ENCODE results near the gene FOXN3.
A peak's percentile ranks its signal among the peaks of the same experiment; 100 is the strongest.

The FOXN3 gene

DNA sequence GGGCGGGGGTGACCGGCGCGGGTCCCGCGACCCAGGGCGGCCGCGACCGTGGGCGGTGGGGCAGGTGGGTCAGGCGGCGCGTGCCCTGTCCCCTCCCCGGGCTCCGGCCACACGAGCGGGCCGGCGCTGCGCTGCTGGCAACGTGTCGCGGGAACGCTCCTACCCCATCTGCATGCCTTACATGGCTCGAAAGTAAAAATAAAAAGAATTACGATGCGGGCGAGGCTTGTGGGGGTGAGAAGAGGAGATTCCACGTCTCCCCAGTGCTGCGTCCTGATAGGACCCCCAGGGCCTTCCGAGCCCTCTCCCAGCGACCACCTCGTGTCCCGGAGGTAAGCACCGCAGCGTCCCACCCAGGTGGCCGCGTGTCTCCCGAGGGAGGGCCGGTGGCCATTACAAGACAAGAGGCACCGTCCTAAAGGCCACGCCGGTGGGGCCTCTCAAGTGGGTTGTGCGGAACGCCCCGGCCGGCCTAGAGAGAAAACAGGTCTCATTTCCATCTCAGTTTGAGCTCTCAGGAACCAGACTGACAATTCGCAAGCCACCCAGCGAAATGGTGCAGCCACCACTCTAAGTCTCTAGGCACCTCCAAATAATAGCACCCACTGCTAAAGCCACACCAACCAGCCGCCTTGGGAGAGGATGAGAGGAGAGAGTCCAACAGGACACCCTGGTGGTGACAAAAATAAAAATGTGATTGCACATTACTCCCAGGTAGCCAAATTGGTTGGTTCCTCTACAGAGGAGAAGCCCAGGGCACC is 612 bp upstream of the FOXN3 start:
- Histone ChIP-seq H3K4me1 (ENCODE audit: insufficient read depth, insufficient read length) (no peaks in the 10 kb centered on the region), H3K9ac (ENCODE audit: insufficient read length, low read depth) (peak overlapping the region; percentile 96), H3K4me3 (ENCODE audit: insufficient read length, low read depth) (peak overlapping the region; percentile 76), H3K27me3 (ENCODE audit: insufficient read depth, insufficient read length) (no peaks in the 10 kb centered on the region), H3K36me3 (ENCODE audit: insufficient read depth, insufficient read length, low read length) (peaks cover 12% of the 10 kb centered on the region), H3K9me3 (ENCODE audit: insufficient read depth, low read length) (no peaks in the 10 kb centered on the region)
- no peak for DNase-seq (ENCODE audit: low read depth, low spot score)
- TF ChIP-seq ZNF274 (IDR thresholded peaks at IDR 0.05; ENCODE audit: low read depth, low read length) (no peak), YY1 (IDR thresholded peaks at IDR 0.05; ENCODE audit: insufficient read depth, insufficient read length) (no peak), SUZ12 (IDR thresholded peaks at IDR 0.05; ENCODE audit: extremely low read depth, insufficient read depth, insufficient read length) (no peak)

DNA sequence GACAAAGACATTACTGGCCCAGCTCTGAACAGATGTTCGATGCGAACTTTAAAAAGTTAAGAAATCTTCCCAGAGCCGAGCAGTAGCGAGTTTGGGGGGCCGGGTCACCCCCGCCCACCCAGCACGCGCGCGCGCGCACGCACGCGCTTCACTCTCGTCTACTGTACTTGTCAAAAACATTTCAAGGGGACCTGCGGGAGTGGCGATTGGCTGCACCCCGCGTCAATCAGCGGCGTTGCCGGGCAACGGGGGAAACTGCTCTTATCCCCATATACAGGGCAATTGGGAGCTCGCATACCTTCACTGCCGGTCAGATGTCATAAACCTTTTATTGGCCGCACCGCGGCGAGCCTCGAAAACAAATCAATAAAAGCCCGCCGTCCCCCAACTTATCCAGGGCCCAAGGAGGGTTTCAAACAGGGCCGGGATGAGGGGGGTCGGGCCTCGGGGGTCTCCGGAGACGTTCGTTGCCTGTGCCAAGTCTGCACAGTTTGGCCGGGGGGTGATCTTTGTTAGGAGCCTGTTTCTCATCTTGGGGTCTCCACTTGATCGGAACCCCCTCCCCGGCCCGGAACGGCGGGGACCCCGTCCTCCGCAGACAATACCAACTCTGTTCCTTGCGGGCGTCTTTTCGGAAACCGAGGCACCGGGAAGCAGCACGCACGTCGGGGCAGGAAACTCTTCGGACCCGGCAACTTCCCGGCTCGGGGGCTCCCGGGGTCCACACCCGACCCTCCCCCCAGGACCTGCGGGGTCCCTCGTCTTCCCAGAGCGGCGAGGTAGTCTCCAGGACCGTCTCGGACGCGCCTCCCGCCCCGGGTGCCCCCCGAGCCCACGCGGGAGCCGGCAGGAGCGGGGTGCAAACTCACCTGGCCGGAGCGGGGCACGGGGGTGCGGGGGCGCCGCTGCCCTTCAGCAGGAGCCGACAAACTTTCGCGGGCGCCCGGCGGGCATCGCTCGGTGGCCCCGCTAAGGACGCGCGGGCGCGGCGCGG is 734 bp downstream of the FOXN3 start:
- Histone ChIP-seq H3K27me3 (ENCODE audit: insufficient read depth, insufficient read length) (no peaks in the 10 kb centered on the region), H3K4me1 (ENCODE audit: insufficient read depth, insufficient read length) (no peaks in the 10 kb centered on the region), H3K36me3 (ENCODE audit: insufficient read depth, insufficient read length, low read length) (peaks cover 25% of the 10 kb centered on the region), H3K4me3 (ENCODE audit: insufficient read length, low read depth) (peak overlapping the region; percentile 76), H3K9ac (ENCODE audit: insufficient read length, low read depth) (peak overlapping the region; percentile 83), H3K9me3 (ENCODE audit: insufficient read depth, low read length) (no peaks in the 10 kb centered on the region)
- peak; percentile 84 for DNase-seq (ENCODE audit: low read depth, low spot score)
- TF ChIP-seq YY1 (IDR thresholded peaks at IDR 0.05; ENCODE audit: insufficient read depth, insufficient read length) (no peak), ZNF274 (IDR thresholded peaks at IDR 0.05; ENCODE audit: low read depth, low read length) (no peak), SUZ12 (IDR thresholded peaks at IDR 0.05; ENCODE audit: extremely low read depth, insufficient read depth, insufficient read length) (no peak)

DNA sequence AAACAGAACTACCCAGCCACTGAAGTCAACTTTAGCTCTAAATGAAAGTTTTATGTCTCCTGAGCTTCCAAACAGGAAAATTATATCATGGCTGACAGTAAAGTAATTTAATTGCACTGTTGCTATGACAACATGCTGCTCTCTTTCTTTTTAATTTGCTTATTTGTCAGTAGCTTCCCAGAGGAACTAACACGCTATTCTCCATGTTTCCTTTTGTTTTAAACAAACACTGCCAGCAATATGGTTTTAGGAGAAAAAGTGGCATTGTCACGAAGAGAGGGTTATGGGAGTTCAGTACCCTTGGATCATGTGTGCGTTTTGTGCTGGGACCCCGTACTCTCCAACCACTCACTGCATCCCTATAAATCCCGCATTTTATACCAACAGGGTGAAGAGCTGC is 1.9 kb downstream of the FOXN3 start:
- no peak for TF ChIP-seq ZNF274 (IDR thresholded peaks at IDR 0.05; ENCODE audit: low read depth, low read length)
- no peak for TF ChIP-seq YY1 (IDR thresholded peaks at IDR 0.05; ENCODE audit: insufficient read depth, insufficient read length)
- TF ChIP-seq SUZ12 (IDR thresholded peaks at IDR 0.05; ENCODE audit: extremely low read depth, insufficient read depth, insufficient read length), result no peak
- Histone ChIP-seq H3K36me3 (ENCODE audit: insufficient read depth, insufficient read length, low read length) (peaks cover 34% of the 10 kb centered on the region), H3K27me3 (ENCODE audit: insufficient read depth, insufficient read length) (no peaks in the 10 kb centered on the region), H3K4me1 (ENCODE audit: insufficient read depth, insufficient read length) (no peaks in the 10 kb centered on the region), H3K9me3 (ENCODE audit: insufficient read depth, low read length) (no peaks in the 10 kb centered on the region), H3K9ac (ENCODE audit: insufficient read length, low read depth) (no peak overlapping the region), H3K4me3 (ENCODE audit: insufficient read length, low read depth) (peak overlapping the region; percentile 76)
- no peak for DNase-seq (ENCODE audit: low read depth, low spot score)

DNA sequence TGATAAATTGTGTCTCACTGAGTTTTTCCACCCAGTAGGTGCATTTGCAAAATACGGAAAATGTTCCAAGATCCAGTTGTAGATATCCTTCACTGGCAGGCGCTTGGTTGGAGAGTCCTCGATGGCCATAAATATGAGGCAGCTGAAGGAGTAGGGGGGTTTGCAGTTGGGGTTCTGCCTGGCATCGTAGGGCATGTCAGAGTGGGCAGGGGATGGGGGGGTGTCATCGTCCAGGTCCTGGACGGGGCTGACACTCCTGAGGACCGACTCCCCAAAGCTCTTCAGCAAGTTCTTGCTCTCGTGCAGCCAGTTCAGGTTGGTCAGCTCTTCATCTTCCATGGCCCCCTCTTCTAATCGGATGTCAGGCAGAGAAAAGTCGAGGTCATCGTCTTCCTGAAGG is 5.1 kb downstream of the FOXN3 start:
- no peak for DNase-seq (ENCODE audit: low read depth, low spot score)
- no peak overlapping the region for H3K4me3 ChIP-seq (ENCODE audit: insufficient read length, low read depth)
- no peaks in the 10 kb centered on the region for H3K4me1 ChIP-seq (ENCODE audit: insufficient read depth, insufficient read length)
- H3K9me3 ChIP-seq (ENCODE audit: insufficient read depth, low read length), result no peaks in the 10 kb centered on the region
- TF ChIP-seq SUZ12 (IDR thresholded peaks at IDR 0.05; ENCODE audit: extremely low read depth, insufficient read depth, insufficient read length) (no peak), YY1 (IDR thresholded peaks at IDR 0.05; ENCODE audit: insufficient read depth, insufficient read length) (no peak), ZNF274 (IDR thresholded peaks at IDR 0.05; ENCODE audit: low read depth, low read length) (no peak)
- H3K9ac ChIP-seq (ENCODE audit: insufficient read length, low read depth), result no peak overlapping the region
- peaks cover 36% of the 10 kb centered on the region for H3K36me3 ChIP-seq (ENCODE audit: insufficient read depth, insufficient read length, low read length)
- no peaks in the 10 kb centered on the region for H3K27me3 ChIP-seq (ENCODE audit: insufficient read depth, insufficient read length)

DNA sequence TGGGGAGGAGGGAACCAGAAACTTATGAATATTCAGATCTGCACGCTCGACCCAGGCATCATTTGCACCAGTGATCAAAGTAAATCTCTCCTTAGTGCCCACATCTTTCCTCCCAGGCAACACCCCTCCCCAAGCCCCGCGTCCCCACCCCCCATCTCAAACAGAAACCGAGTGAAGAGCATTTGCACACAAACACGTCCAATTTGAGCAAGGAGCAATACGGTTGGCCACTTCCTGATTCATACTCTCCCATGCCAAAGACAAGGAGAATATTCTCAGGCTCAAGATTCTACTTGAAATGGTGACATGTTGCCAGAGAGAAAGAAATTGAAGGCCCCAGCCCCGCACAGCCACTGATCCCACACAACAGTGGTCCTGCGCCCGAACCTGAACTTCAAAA is 7.1 kb downstream of the FOXN3 start:
- no peaks in the 10 kb centered on the region for H3K9me3 ChIP-seq (ENCODE audit: insufficient read depth, low read length)
- no peak overlapping the region for H3K4me3 ChIP-seq (ENCODE audit: insufficient read length, low read depth)
- H3K9ac ChIP-seq (ENCODE audit: insufficient read length, low read depth), result no peak overlapping the region
- peaks cover 46% of the 10 kb centered on the region for H3K36me3 ChIP-seq (ENCODE audit: insufficient read depth, insufficient read length, low read length)
- TF ChIP-seq YY1 (IDR thresholded peaks at IDR 0.05; ENCODE audit: insufficient read depth, insufficient read length), result no peak
- no peak for TF ChIP-seq ZNF274 (IDR thresholded peaks at IDR 0.05; ENCODE audit: low read depth, low read length)
- no peak for TF ChIP-seq SUZ12 (IDR thresholded peaks at IDR 0.05; ENCODE audit: extremely low read depth, insufficient read depth, insufficient read length)
- H3K4me1 ChIP-seq (ENCODE audit: insufficient read depth, insufficient read length), result no peaks in the 10 kb centered on the region
- H3K27me3 ChIP-seq (ENCODE audit: insufficient read depth, insufficient read length), result no peaks in the 10 kb centered on the region
- no peak for DNase-seq (ENCODE audit: low read depth, low spot score)

DNA sequence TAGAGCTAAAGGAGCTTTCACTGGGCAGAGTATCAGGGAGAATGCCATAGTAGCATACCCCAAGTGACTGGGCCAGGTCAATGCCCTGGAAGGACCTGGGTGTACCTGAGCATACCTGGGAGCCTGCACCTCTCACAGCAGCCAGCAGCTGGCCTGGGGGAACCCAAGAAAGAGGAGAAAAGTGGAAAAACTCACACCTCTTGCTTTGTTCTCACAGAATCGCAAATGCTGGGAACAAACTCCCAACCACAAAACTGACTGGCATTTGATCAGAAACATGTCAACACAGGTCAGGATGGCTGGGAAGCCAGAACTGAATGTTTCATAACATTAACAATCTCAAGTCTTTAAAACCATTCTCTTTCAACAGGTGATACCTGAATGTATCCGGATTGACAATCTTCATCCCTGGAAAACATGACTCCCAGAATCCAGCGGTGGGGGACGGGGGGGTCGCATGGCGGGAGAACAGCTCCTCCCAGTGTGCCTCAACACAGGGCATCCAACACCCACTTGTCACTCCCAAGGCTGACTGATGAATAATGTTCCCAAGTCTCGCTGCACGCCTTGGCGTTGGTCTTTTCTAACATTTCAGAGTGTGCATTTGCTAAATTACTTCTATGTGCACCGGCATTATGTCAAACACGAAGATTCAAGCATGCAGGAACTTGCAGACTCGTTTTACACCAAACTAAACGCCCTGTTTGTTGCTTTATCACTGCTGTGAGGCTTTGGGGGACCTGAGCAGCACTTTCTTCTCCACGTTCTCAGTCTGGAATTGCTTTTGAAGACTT is 7.9 kb downstream of the FOXN3 start:
- H3K4me3 ChIP-seq (ENCODE audit: insufficient read length, low read depth), result no peak overlapping the region
- no peak overlapping the region for H3K9ac ChIP-seq (ENCODE audit: insufficient read length, low read depth)
- H3K9me3 ChIP-seq (ENCODE audit: insufficient read depth, low read length), result no peaks in the 10 kb centered on the region
- DNase-seq (ENCODE audit: low read depth, low spot score), result no peak
- TF ChIP-seq ZNF274 (IDR thresholded peaks at IDR 0.05; ENCODE audit: low read depth, low read length), result no peak
- no peak for TF ChIP-seq YY1 (IDR thresholded peaks at IDR 0.05; ENCODE audit: insufficient read depth, insufficient read length)
- TF ChIP-seq SUZ12 (IDR thresholded peaks at IDR 0.05; ENCODE audit: extremely low read depth, insufficient read depth, insufficient read length), result no peak
- no peaks in the 10 kb centered on the region for H3K4me1 ChIP-seq (ENCODE audit: insufficient read depth, insufficient read length)
- H3K27me3 ChIP-seq (ENCODE audit: insufficient read depth, insufficient read length), result no peaks in the 10 kb centered on the region
- H3K36me3 ChIP-seq (ENCODE audit: insufficient read depth, insufficient read length, low read length), result peaks cover 50% of the 10 kb centered on the region

All from NT2/D1 (cell line).